Right lobe of liver (tissue), 4 donors: ENCODE measurements around the gene BFSP1.

ENCODE experiments used
- POLR2A ChIP-seq: fragments of 450-650 bp; IDR thresholded peaks from one replicate; pipeline ENCODE4 v1.6.1; 2017; ENCODE audit warnings: antibody characterized with exemption, mild to moderate bottlenecking
- TF ChIP-seq, protein P1 (sequence below), 4 donors: fragments of 200-600 bp in 3 of 4; fragments of 450-650 bp in 1 of 4; IDR thresholded peaks; one replicate each; pipeline versions ENCODE4 v1.5.1 to v1.8.0; 2016 to 2022; ENCODE audit warnings: antibody characterized with exemption in 4 of 4, mild to moderate bottlenecking in 2 of 4
- donor health status: DM: no; HTN: no; CAD: no.
- donor health status: DM: no; HTN: no; CAD: no.
- donor health status: DM: no; HTN: yes; CAD: no.

DNA sequence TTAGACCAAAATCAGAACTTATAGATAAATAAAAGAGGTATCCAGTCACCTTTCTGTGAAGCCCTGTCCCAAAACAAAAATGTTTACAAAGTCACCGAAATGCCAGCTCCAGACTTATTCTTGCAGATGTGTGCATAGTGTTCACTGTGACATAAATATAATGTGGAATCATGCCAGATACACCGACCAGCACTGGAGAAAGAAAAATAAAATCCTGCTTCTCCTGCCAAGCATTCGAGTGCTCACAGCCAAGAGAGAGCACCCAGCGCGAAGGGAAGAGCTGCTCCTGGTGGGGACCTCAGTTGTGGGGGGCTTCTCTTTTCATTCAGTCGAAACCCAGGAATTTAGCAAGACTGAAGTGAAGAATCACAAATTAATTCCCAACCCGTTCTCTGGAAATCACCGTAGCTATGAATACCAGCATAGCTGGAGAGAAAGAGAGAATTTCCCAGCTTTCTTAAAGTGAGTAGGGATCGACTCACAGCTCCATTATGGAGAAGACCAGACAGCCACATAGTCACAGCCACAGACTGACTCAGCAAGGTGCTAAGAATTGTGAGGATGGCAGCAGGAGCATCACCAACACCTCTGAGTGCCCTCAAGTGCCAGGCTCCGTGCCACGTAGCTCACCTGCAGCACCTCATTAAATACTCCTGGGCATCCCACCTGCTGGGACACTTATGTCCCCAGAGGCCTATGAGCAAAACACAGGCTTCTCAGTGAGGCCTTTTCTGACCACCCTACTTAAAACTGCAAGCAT, 33.2 kb downstream of the BFSP1 start:
- TF ChIP-seq, protein P1, sequence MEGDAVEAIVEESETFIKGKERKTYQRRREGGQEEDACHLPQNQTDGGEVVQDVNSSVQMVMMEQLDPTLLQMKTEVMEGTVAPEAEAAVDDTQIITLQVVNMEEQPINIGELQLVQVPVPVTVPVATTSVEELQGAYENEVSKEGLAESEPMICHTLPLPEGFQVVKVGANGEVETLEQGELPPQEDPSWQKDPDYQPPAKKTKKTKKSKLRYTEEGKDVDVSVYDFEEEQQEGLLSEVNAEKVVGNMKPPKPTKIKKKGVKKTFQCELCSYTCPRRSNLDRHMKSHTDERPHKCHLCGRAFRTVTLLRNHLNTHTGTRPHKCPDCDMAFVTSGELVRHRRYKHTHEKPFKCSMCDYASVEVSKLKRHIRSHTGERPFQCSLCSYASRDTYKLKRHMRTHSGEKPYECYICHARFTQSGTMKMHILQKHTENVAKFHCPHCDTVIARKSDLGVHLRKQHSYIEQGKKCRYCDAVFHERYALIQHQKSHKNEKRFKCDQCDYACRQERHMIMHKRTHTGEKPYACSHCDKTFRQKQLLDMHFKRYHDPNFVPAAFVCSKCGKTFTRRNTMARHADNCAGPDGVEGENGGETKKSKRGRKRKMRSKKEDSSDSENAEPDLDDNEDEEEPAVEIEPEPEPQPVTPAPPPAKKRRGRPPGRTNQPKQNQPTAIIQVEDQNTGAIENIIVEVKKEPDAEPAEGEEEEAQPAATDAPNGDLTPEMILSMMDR (IDR thresholded peaks at IDR 0.05) = no peak
- TF ChIP-seq POLR2A = no peak
